B cell (primary cell): Measurements from ENCODE around the gene DYNLRB2.

Experiments used
- CTCF ChIP-seq: fragments of 200-600 bp; IDR thresholded peaks from one replicate; pipeline ENCODE4 v1.8.0; 2022; ENCODE audit warnings: antibody characterized with exemption, mild to moderate bottlenecking
- EZH2 ChIP-seq: IDR thresholded peaks from 2 replicates; pipeline ENCODE4 v1.6.1; 2012; ENCODE audit warnings: borderline replicate concordance, low read depth, mild to moderate bottlenecking, moderate library complexity, low read length; ENCODE audit not compliant: insufficient read depth, poor library complexity, severe bottlenecking

GRCh38 chr16:80546249-80546648, 5.5 kb downstream of the DYNLRB2 start:
- TF ChIP-seq CTCF (no peak), EZH2 (no peak)
